H1 (cell line): ENCODE results near the gene DENND6B. TPM values are rescaled to one million over a fixed set of nuclear protein-coding genes. Genes with fewer than 3 reads are reported as not detected.

Source experiments
- EZH2 ChIP-seq: fragments of 200-600 bp; sonication (generic); IDR thresholded peaks from 2 replicates; pipeline ENCODE4 v1.7.1; 2012; ENCODE audit warnings: low read depth, mild to moderate bottlenecking, moderate library complexity, low read length, inconsistent platforms; ENCODE audit not compliant: severe bottlenecking
- JUND ChIP-seq: IDR thresholded peaks from 2 replicates; pipeline ENCODE4 v1.6.1; 2011; ENCODE audit warnings: mild to moderate bottlenecking, improper control_type of control experiment, low read length
- KDM1A ChIP-seq: fragments of 200-600, 300-600 bp; sonication (generic); IDR thresholded peaks from 2 replicates; pipeline ENCODE4 v1.7.1; 2016; ENCODE audit warnings: mild to moderate bottlenecking, low read length, borderline replicate concordance
- KDM4A ChIP-seq: IDR thresholded peaks from one replicate; pipeline ENCODE4 v1.7.1; 2012; ENCODE audit warnings: low read depth, mild to moderate bottlenecking, moderate library complexity, low read length, inconsistent platforms; ENCODE audit not compliant: severe bottlenecking
- KDM5A ChIP-seq: fragments of 200-600 bp; IDR thresholded peaks from 2 replicates; pipeline ENCODE4 v1.7.1; 2012; ENCODE audit warnings: mild to moderate bottlenecking, low read length, inconsistent platforms, mixed read lengths
- SUZ12 ChIP-seq: fragments of 200-600 bp; sonication (generic); IDR thresholded peaks from 2 replicates; pipeline ENCODE4 v1.6.1; 2012; ENCODE audit warnings: mild to moderate bottlenecking, inconsistent platforms, low read length, moderate library complexity, mixed read lengths
- TBP ChIP-seq: IDR thresholded peaks from 2 replicates; pipeline ENCODE4 v1.6.1; 2011; ENCODE audit warnings: low read depth, low read length, improper control_type of control experiment
- USF2 ChIP-seq: IDR thresholded peaks from 2 replicates; pipeline ENCODE4 v1.6.1; 2011; ENCODE audit warnings: low read length, improper control_type of control experiment
- polyA plus RNA-seq, 7 experiments: library from polyadenylated mRNA; depleted of rRNA in 3 of 7; stranded (reverse) in 5 of 7; unstranded in 2 of 7; fragments of >200 nt in 5 of 7; fragments of 200-250 nt in 2 of 7; gene quantifications; 1 replicate in 5 of 7; 2 replicates in 1 of 7; 4 replicates in 1 of 7; pipeline versions ENCODE4 v1.2.1 to v1.2.3, GENCODE V29; 2011 to 2013; ENCODE audit warnings: missing spikeins in 2 of 7, mixed read lengths in 2 of 7
- total RNA-seq: library from RNA; stranded (reverse); fragmentation: NEBNext Ultra II Directional; extraction: Animal tissue kit (Norgen Biotek cat#: 25700); gene quantifications from 2 replicates; pipeline ENCODE4 v1.2.1, GENCODE V29; 2021

DENND6B gene
- total and polyA plus RNA-seq, 2 of the 8 experiments (the other 6 are each of a cell fraction or from before 2014, with no cell fraction given): 1.1 to 1.9 TPM

- TF ChIP-seq USF2 (no peak), KDM1A (no peak), EZH2 (no peak), KDM5A (no peak), KDM4A (no peak), JUND (no peak), TBP (no peak), SUZ12 (no peak)
Measured at GRCh38 chr22:50371101-50371648, 44.4 kb upstream of the DENND6B start (continued).
